Trophoblast cell (in vitro differentiated cells and primary cell): ENCODE results near the gene ASCC3.
A peak's percentile ranks its signal among the peaks of the same experiment; 100 is the strongest.

ENCODE experiments used
- DNase-seq, 2 donors: peaks; one replicate each; pipeline ENCODE4 v3.0.0-alpha.2; 2016
- H2AFZ ChIP-seq: 2 replicates; pipeline ENCODE4 v1.6.1; 2013; ENCODE audit warnings: low read length, moderate library complexity, mild to moderate bottlenecking; ENCODE audit not compliant: insufficient read depth, poor library complexity
- H2AK5ac ChIP-seq: 2 replicates; pipeline ENCODE4 v1.6.1; 2013; ENCODE audit warnings: mild to moderate bottlenecking, low read length
- H2BK120ac ChIP-seq: 2 replicates; pipeline ENCODE4 v1.6.1; 2013; ENCODE audit warnings: low read length, mild to moderate bottlenecking, moderate library complexity; ENCODE audit not compliant: insufficient read depth, poor library complexity
- H2BK12ac ChIP-seq: 2 replicates; pipeline ENCODE4 v1.6.1; 2013; ENCODE audit warnings: mild to moderate bottlenecking, low read length, moderate library complexity
- H2BK5ac ChIP-seq: 2 replicates; pipeline ENCODE4 v1.6.1; 2013; ENCODE audit warnings: low read length, low read depth, moderate library complexity, mild to moderate bottlenecking; ENCODE audit not compliant: poor library complexity
- H3K14ac ChIP-seq: 2 replicates; pipeline ENCODE4 v1.6.1; 2013; ENCODE audit warnings: mild to moderate bottlenecking, low read length
- H3K18ac ChIP-seq: 2 replicates; pipeline ENCODE4 v1.6.1; 2013; ENCODE audit warnings: mild to moderate bottlenecking, low read length
- H3K23ac ChIP-seq: 2 replicates; pipeline ENCODE4 v1.6.1; 2013; ENCODE audit warnings: low read length
- H3K27ac ChIP-seq: 2 replicates; pipeline ENCODE4 v1.5.1; 2013; ENCODE audit warnings: low read depth, mild to moderate bottlenecking, inconsistent platforms, low read length, moderate library complexity
- H3K27me3 ChIP-seq: 2 replicates; pipeline ENCODE4 v1.6.1; 2013; ENCODE audit warnings: inconsistent platforms, mild to moderate bottlenecking, low read length, moderate library complexity; ENCODE audit not compliant: insufficient read depth
- H3K36me3 ChIP-seq, 2 experiments: 1 replicate in 1 of 2; 2 replicates in 1 of 2; pipeline ENCODE4 v1.6.1; 2013; ENCODE audit warnings: low read length in 2 of 2, mild to moderate bottlenecking in 2 of 2, moderate library complexity in 1 of 2; ENCODE audit not compliant: insufficient read depth in 2 of 2, control insufficient read depth in 1 of 2
- H3K4ac ChIP-seq: 2 replicates; pipeline ENCODE4 v1.6.1; 2013; ENCODE audit warnings: low read depth, mild to moderate bottlenecking, low read length, moderate library complexity
- H3K4me1 ChIP-seq, 2 experiments: 1 replicate in 1 of 2; 2 replicates in 1 of 2; pipeline ENCODE4 v1.6.1; 2013; ENCODE audit warnings: low read length in 2 of 2, mild to moderate bottlenecking in 2 of 2, moderate library complexity in 1 of 2; ENCODE audit not compliant: insufficient read depth in 2 of 2, control insufficient read depth in 1 of 2
- H3K4me2 ChIP-seq: 2 replicates; pipeline ENCODE4 v1.6.1; 2013; ENCODE audit warnings: inconsistent platforms, mild to moderate bottlenecking, low read length, moderate library complexity
- H3K4me3 ChIP-seq: 2 replicates; pipeline ENCODE4 v1.5.1; 2013; ENCODE audit warnings: mild to moderate bottlenecking, low read depth, low read length, inconsistent platforms
- H3K79me1 ChIP-seq: one replicate; pipeline ENCODE4 v1.6.1; 2013; ENCODE audit warnings: low read length
- H3K79me2 ChIP-seq: 2 replicates; pipeline ENCODE4 v1.6.1; 2013; ENCODE audit warnings: low read length, mild to moderate bottlenecking; ENCODE audit not compliant: control insufficient read depth, insufficient read depth, poor library complexity
- H3K9ac ChIP-seq: 2 replicates; pipeline ENCODE4 v1.6.1; 2013; ENCODE audit warnings: mild to moderate bottlenecking, low read length
- H3K9me3 ChIP-seq: 2 replicates; pipeline ENCODE4 v1.6.1; 2013; ENCODE audit warnings: low read depth, mild to moderate bottlenecking, control low read depth, inconsistent platforms, low read length; ENCODE audit not compliant: insufficient read depth
- H4K12ac ChIP-seq: 2 replicates; pipeline ENCODE4 v1.6.1; 2013; ENCODE audit warnings: low read depth, mild to moderate bottlenecking, low read length, moderate library complexity
- H4K8ac ChIP-seq: 2 replicates; pipeline ENCODE4 v1.6.1; 2013; ENCODE audit warnings: low read depth, mild to moderate bottlenecking, low read length, moderate library complexity
- H4K91ac ChIP-seq: one replicate; pipeline ENCODE4 v1.6.1; 2013; ENCODE audit warnings: low read depth, mild to moderate bottlenecking, low read length, moderate library complexity
- WGBS: extraction: QIAGEN DNeasy Blood & Tissue Kit; methylation state at CpG from one replicate; pipeline ENCODE4 v1.1.7; 2013; ENCODE audit warnings: missing lambda C conversion rate; ENCODE audit not compliant: insufficient read length, insufficient coverage; ENCODE audit errors: extremely low coverage; 5-methylcytosine and 5-hydroxymethylcytosine counted together

Gene ASCC3

DNA sequence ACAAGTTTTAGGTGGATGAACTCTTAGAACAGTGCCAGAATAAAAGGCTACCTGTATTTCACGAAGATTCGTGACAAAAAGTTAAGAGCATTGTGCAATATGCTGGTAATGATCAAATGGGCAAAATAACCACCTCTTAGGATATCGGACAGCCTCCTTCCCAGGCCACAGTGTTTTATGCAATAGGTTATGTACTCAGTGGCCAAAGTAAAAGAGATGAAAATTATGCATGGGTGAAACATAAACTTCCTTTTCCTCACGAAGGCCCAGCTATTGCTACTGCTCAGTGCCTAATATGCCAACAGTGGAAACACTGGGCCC, 262.8 kb downstream of the ASCC3 start:
- no peaks in the 10 kb centered on the region for H3K79me1 ChIP-seq
- no peak overlapping the region for H4K91ac ChIP-seq
- H3K4ac ChIP-seq = no peak overlapping the region
- H3K9me3 ChIP-seq = no peaks in the 10 kb centered on the region
- H4K12ac ChIP-seq = no peak overlapping the region
- no peak overlapping the region for H3K4me2 ChIP-seq
- H4K8ac ChIP-seq = no peak overlapping the region
- H3K4me3 ChIP-seq = no peak overlapping the region
- no peak overlapping the region for H2AFZ ChIP-seq
- H2BK120ac ChIP-seq = no peak overlapping the region
- H3K4me1 ChIP-seq = no peaks in the 10 kb centered on the region
- no peaks in the 10 kb centered on the region for H3K27me3 ChIP-seq
- H3K27ac ChIP-seq = no peak overlapping the region
- no peak overlapping the region for H2AK5ac ChIP-seq
- H3K9ac ChIP-seq = no peak overlapping the region
- no peak for DNase-seq
- no peaks in the 10 kb centered on the region for H3K79me2 ChIP-seq
- no peak overlapping the region for H2BK5ac ChIP-seq
- H3K18ac ChIP-seq = no peak overlapping the region
- no CpG with 5 or more reads among the region's 4 CpGs for WGBS
- H2BK12ac ChIP-seq = no peak overlapping the region
- no peak overlapping the region for H3K23ac ChIP-seq
- no peak overlapping the region for H3K14ac ChIP-seq
- H3K36me3 ChIP-seq = peaks cover 0 to 2% of the 10 kb centered on the region in 2 experiments

DNA sequence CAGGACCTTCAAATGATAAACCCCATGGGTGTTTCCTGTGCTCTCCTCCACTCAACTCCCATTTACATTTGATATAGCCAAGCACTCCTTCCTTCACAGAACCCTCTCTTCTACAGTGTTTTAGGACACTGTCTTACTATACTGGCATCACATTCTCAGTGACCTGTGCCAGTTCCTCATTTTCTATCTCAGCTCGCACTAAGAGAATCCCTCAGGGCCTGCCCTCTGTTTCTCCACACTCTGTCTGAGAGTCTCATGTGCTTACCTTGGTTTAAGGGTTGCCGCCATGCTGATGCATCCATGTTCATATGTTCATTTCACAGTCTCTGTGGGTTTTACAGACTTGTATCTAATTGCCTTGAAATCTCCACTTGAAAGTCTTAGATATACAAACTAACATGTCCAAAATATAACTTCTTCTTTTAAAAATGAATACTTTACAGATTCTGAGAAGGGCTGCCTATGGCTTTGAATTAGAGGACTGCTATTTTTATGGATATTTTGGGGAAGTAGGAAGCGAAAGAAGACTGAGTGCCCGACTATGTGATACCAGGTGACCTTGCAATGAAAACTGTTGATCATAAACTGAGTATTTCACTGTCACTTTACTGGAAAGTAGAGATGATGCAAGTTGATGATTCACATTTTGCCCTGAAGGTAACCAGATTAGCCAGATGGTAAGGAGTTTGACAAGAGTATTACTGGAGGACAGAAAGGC, 263.3 kb downstream of the ASCC3 start:
- no peaks in the 10 kb centered on the region for H3K9me3 ChIP-seq
- no peak overlapping the region for H3K4me3 ChIP-seq
- H3K36me3 ChIP-seq = peaks cover 0 to 2% of the 10 kb centered on the region in 2 experiments
- no peaks in the 10 kb centered on the region for H3K79me2 ChIP-seq
- peak; percentile 68 to 93 for DNase-seq
- no peaks in the 10 kb centered on the region for H3K4me1 ChIP-seq
- no peak overlapping the region for H3K14ac ChIP-seq
- H3K79me1 ChIP-seq = no peaks in the 10 kb centered on the region
- H4K12ac ChIP-seq = no peak overlapping the region
- H2BK120ac ChIP-seq = no peak overlapping the region
- H3K27me3 ChIP-seq = no peaks in the 10 kb centered on the region
- WGBS = no CpG with 5 or more reads among the region's 4 CpGs
- H3K4ac ChIP-seq = no peak overlapping the region
- H2AK5ac ChIP-seq = no peak overlapping the region
- H3K18ac ChIP-seq = no peak overlapping the region
- H2BK12ac ChIP-seq = no peak overlapping the region
- no peak overlapping the region for H4K8ac ChIP-seq
- H3K27ac ChIP-seq = no peak overlapping the region
- peak overlapping the region; percentile 19 for H4K91ac ChIP-seq
- H3K4me2 ChIP-seq = no peak overlapping the region
- no peak overlapping the region for H3K23ac ChIP-seq
- H2AFZ ChIP-seq = no peak overlapping the region
- no peak overlapping the region for H3K9ac ChIP-seq
- H2BK5ac ChIP-seq = no peak overlapping the region

DNA sequence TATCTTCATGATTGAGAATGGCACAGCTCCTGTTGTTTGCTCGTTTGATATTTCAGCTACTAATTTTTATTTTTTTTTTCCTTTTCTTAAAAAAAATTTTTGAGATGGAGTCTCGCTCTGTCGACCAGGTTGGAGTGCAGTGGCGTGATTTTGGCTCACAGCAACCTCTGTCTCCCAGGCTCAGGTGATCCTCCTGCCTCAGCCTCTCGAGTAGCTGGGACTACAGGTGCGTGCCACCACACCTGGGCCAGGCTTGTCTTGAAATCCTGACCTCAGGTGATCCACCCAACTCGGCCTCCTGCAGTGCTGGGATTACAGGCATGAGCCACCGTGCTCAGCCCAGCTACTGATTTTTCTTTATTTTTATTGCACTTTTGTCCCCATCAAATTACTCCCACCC, 266.2 kb downstream of the ASCC3 start:
- Histone ChIP-seq H3K27me3 (no peaks in the 10 kb centered on the region), H2BK5ac (no peak overlapping the region), H3K4me3 (no peak overlapping the region), H4K91ac (no peak overlapping the region), H4K12ac (no peak overlapping the region), H3K9ac (no peak overlapping the region), H3K4ac (no peak overlapping the region), H3K79me1 (no peaks in the 10 kb centered on the region), H3K14ac (no peak overlapping the region), H2BK120ac (no peak overlapping the region), H3K18ac (no peak overlapping the region), H4K8ac (no peak overlapping the region), H3K4me1 (no peaks in the 10 kb centered on the region), H2BK12ac (no peak overlapping the region), H2AK5ac (no peak overlapping the region), H3K4me2 (no peak overlapping the region), H2AFZ (no peak overlapping the region), H3K79me2 (no peaks in the 10 kb centered on the region), H3K36me3 (peaks cover 0 to 2% of the 10 kb centered on the region in 2 experiments), H3K27ac (no peak overlapping the region), H3K23ac (no peak overlapping the region), H3K9me3 (no peaks in the 10 kb centered on the region)
- no peak for DNase-seq
- no CpG with 5 or more reads among the region's 8 CpGs for WGBS

DNA sequence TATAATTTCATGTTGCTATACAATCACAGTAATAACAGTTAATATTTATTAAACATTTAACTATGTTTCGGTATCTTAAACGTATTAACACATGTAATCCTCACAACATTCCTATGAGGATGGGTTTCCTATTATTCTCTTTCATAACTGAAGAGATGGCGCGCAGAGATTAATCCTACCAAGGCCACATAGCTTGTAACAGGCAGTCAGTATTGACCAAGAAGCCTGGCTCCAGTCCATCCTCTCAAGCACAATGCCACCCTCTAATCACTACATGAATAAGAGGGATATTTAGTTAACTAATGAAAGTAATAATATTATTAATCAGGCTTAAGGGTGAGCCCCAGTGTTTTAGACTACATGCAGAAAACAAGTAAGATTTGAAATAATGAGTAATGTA, 266.7 kb downstream of the ASCC3 start:
- no peaks in the 10 kb centered on the region for H3K4me1 ChIP-seq
- no peak overlapping the region for H3K14ac ChIP-seq
- no peak overlapping the region for H3K23ac ChIP-seq
- no peak overlapping the region for H4K12ac ChIP-seq
- H4K8ac ChIP-seq = no peak overlapping the region
- H2AK5ac ChIP-seq = no peak overlapping the region
- H3K18ac ChIP-seq = no peak overlapping the region
- H2BK5ac ChIP-seq = no peak overlapping the region
- no peaks in the 10 kb centered on the region for H3K79me2 ChIP-seq
- no peak overlapping the region for H2AFZ ChIP-seq
- no peak for DNase-seq
- H3K9ac ChIP-seq = no peak overlapping the region
- H2BK12ac ChIP-seq = no peak overlapping the region
- no peaks in the 10 kb centered on the region for H3K9me3 ChIP-seq
- H3K27me3 ChIP-seq = no peaks in the 10 kb centered on the region
- no peaks in the 10 kb centered on the region for H3K79me1 ChIP-seq
- H3K27ac ChIP-seq = no peak overlapping the region
- no peak overlapping the region for H4K91ac ChIP-seq
- no peak overlapping the region for H2BK120ac ChIP-seq
- peaks cover 0 to 2% of the 10 kb centered on the region in 2 experiments for H3K36me3 ChIP-seq
- WGBS = no CpG with 5 or more reads among the region's 4 CpGs
- no peak overlapping the region for H3K4me2 ChIP-seq
- no peak overlapping the region for H3K4me3 ChIP-seq
- no peak overlapping the region for H3K4ac ChIP-seq
